ENCODE results near the gene SAMD13.

The SAMD13 gene

DNA sequence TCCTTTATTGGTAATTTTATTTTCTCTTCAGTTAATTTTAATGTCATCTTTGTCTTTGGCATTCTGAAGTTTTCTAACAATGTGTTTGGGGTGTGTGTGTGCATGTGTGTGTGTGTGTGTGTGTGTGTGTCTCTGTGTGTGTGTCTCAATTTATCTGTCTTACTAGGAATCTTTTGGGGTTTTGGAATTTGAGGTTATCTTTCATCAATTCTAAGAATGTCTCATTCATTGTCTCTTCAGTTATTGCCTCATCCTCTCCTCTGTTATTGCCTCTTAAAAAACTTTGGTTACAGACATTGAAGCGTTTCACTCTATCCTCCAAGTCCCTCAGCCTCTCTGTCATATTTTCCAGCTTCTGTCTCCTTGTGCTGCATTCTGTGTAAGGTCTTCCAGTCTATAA, 18.1 kb upstream of the SAMD13 start:
- TF ChIP-seq, protein P1, sequence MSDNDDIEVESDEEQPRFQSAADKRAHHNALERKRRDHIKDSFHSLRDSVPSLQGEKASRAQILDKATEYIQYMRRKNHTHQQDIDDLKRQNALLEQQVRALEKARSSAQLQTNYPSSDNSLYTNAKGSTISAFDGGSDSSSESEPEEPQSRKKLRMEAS (IDR thresholded peaks at IDR 0.05): no peak
- no peak for TF ChIP-seq TAF1 (IDR thresholded peaks at IDR 0.05; ENCODE audit: low read depth)
- no peak for TF ChIP-seq ZBTB7A (IDR thresholded peaks at IDR 0.05; ENCODE audit: low read depth)
- no peak for TF ChIP-seq RAD21 (IDR thresholded peaks at IDR 0.05; ENCODE audit: low read depth)
- no peak for TF ChIP-seq EP300 (IDR thresholded peaks at IDR 0.05; ENCODE audit: borderline replicate concordance)
- TF ChIP-seq EGR1 (IDR thresholded peaks at IDR 0.05): no peak
- TF ChIP-seq NFIC (IDR thresholded peaks at IDR 0.05): no peak
- TF ChIP-seq, protein P2, sequence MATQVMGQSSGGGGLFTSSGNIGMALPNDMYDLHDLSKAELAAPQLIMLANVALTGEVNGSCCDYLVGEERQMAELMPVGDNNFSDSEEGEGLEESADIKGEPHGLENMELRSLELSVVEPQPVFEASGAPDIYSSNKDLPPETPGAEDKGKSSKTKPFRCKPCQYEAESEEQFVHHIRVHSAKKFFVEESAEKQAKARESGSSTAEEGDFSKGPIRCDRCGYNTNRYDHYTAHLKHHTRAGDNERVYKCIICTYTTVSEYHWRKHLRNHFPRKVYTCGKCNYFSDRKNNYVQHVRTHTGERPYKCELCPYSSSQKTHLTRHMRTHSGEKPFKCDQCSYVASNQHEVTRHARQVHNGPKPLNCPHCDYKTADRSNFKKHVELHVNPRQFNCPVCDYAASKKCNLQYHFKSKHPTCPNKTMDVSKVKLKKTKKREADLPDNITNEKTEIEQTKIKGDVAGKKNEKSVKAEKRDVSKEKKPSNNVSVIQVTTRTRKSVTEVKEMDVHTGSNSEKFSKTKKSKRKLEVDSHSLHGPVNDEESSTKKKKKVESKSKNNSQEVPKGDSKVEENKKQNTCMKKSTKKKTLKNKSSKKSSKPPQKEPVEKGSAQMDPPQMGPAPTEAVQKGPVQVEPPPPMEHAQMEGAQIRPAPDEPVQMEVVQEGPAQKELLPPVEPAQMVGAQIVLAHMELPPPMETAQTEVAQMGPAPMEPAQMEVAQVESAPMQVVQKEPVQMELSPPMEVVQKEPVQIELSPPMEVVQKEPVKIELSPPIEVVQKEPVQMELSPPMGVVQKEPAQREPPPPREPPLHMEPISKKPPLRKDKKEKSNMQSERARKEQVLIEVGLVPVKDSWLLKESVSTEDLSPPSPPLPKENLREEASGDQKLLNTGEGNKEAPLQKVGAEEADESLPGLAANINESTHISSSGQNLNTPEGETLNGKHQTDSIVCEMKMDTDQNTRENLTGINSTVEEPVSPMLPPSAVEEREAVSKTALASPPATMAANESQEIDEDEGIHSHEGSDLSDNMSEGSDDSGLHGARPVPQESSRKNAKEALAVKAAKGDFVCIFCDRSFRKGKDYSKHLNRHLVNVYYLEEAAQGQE (IDR thresholded peaks at IDR 0.05; ENCODE audit: low read depth): no peak
- TF ChIP-seq, protein P3, sequence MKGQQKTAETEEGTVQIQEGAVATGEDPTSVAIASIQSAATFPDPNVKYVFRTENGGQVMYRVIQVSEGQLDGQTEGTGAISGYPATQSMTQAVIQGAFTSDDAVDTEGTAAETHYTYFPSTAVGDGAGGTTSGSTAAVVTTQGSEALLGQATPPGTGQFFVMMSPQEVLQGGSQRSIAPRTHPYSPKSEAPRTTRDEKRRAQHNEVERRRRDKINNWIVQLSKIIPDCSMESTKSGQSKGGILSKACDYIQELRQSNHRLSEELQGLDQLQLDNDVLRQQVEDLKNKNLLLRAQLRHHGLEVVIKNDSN (IDR thresholded peaks at IDR 0.05): no peak
- TF ChIP-seq TCF12 (IDR thresholded peaks at IDR 0.05; ENCODE audit: low read depth): no peak
- TF ChIP-seq FOXM1 (IDR thresholded peaks at IDR 0.05; ENCODE audit: borderline replicate concordance, low read depth): no peak
- TF ChIP-seq CREB1 (IDR thresholded peaks at IDR 0.05; ENCODE audit: low read depth): no peak
- no peak for TF ChIP-seq TEAD4 (IDR thresholded peaks at IDR 0.05)
- TF ChIP-seq YY1 (IDR thresholded peaks at IDR 0.05; ENCODE audit: low read depth): no peak
- no peak for TF ChIP-seq CEBPB (IDR thresholded peaks at IDR 0.05)

DNA sequence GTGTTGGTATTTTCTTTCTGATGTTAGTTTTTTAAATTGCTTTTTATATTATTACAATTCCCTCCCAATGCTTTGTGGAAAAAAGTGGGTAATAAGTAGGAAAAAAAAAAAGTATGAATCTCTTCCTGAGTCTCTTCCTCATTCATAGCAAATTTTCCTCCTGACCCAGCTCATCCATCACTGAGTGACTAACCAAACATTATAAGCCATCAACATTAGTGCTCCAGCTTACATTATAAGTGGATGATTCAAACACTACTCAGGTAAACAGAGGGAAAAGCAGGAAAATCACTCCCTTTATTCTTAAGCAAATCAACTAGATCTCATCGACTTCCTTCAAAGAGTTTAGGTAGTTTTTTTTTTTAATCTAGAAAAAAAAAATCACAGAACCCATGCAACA, 15.4 kb upstream of the SAMD13 start:
- TF ChIP-seq FOXM1 (IDR thresholded peaks at IDR 0.05; ENCODE audit: borderline replicate concordance, low read depth) (no peak), CREB1 (IDR thresholded peaks at IDR 0.05; ENCODE audit: low read depth) (no peak), TAF1 (IDR thresholded peaks at IDR 0.05; ENCODE audit: low read depth) (no peak), ZBTB7A (IDR thresholded peaks at IDR 0.05; ENCODE audit: low read depth) (no peak), RAD21 (IDR thresholded peaks at IDR 0.05; ENCODE audit: low read depth) (no peak), YY1 (IDR thresholded peaks at IDR 0.05; ENCODE audit: low read depth) (no peak), TEAD4 (IDR thresholded peaks at IDR 0.05) (no peak), EGR1 (IDR thresholded peaks at IDR 0.05) (no peak), EP300 (IDR thresholded peaks at IDR 0.05; ENCODE audit: borderline replicate concordance) (no peak), NFIC (IDR thresholded peaks at IDR 0.05) (no peak), CEBPB (IDR thresholded peaks at IDR 0.05) (no peak), TCF12 (IDR thresholded peaks at IDR 0.05; ENCODE audit: low read depth) (no peak)
- TF ChIP-seq, protein P2 (IDR thresholded peaks at IDR 0.05; ENCODE audit: low read depth): no peak
- TF ChIP-seq, protein P3 (IDR thresholded peaks at IDR 0.05): no peak
- TF ChIP-seq, protein P1 (IDR thresholded peaks at IDR 0.05): no peak

DNA sequence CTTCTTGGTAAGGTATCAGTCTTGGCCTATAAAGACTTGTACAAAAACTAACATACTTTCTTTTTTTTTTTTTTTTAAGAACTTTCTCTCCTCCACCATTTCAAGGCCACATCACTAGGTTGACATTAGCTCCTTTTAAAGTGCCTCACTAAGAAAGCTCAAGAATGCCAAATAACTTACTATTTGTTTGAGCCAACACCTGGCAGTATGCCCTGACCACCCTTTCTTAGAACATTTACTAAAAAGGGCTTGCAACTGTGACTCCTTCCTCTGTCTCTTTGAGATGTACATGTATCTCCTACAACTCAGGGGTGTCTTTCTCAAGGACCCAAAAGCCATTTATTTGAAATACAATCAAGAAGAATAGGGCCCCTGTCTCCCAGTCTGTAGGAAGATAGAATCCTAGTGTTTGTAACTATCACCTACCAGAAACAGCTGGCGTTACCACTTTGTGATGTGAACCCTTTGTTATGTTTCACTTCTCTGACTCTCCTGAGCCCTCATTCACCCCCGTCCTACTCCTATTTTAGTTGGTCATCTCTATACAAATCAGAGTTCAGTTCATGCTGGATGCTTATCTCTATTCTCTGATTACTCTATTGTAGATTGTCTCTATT, 12.2 kb upstream of the SAMD13 start:
- TF ChIP-seq CREB1 (IDR thresholded peaks at IDR 0.05; ENCODE audit: low read depth): no peak
- TF ChIP-seq EP300 (IDR thresholded peaks at IDR 0.05; ENCODE audit: borderline replicate concordance): no peak
- TF ChIP-seq TAF1 (IDR thresholded peaks at IDR 0.05; ENCODE audit: low read depth): no peak
- TF ChIP-seq, protein P1 (IDR thresholded peaks at IDR 0.05): no peak
- TF ChIP-seq CEBPB (IDR thresholded peaks at IDR 0.05): no peak

DNA sequence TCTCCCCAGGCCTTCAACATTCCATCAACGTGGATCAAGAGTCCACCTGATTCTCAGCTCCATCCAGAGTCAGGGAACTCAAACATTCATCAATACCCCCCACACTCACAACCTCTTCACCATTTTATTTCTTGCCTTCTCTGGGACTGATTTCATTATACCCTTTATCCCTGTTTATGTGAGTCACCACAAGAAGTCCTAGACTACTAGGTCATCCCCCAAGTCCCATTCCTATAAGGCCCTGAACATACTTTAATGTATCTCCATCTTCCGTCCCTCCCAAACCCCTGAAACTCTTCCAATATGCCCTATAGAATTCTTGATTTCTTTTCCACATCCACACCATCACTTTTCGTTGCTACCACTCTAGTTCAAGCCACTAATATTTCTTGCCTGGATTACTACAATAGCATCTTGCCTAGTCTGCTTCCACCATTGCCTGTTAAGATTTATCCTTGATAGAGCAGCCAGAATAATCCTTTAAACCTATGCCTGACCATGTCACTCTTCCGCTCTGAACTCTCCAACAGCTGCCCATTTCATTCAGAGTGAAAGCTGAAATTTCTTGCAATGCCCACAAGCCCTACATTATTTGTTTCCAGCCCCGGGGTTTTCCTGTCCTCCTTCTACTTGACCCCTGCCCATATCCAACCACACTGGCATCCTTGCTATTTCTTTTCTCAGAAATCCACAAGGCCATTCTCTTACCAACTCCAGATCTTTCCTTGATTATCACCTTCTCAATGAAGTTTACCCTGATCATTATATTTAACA, 9.4 kb upstream of the SAMD13 start:
- no peak for TF ChIP-seq TAF1 (IDR thresholded peaks at IDR 0.05; ENCODE audit: low read depth)
- TF ChIP-seq ZBTB7A (IDR thresholded peaks at IDR 0.05; ENCODE audit: low read depth): no peak
- no peak for TF ChIP-seq YY1 (IDR thresholded peaks at IDR 0.05; ENCODE audit: low read depth)
- TF ChIP-seq, protein P1 (IDR thresholded peaks at IDR 0.05): no peak
- TF ChIP-seq, protein P2 (IDR thresholded peaks at IDR 0.05; ENCODE audit: low read depth): no peak
- TF ChIP-seq RAD21 (IDR thresholded peaks at IDR 0.05; ENCODE audit: low read depth): no peak
- TF ChIP-seq CREB1 (IDR thresholded peaks at IDR 0.05; ENCODE audit: low read depth): no peak
- no peak for TF ChIP-seq CEBPB (IDR thresholded peaks at IDR 0.05)

Data from Ishikawa (cell line).